ENCODE results near the gene RRP15. TPM values are rescaled to one million over a fixed set of nuclear protein-coding genes. Genes with fewer than 3 reads are reported as not detected.
"Not testable (repeated sequence)": the region's sequence is repeated elsewhere in the genome, so short reads cannot be mapped to it uniquely, and the experiment has no call there.

RRP15 gene
- total RNA-seq, 2 experiments from 2014 or later: 41.3 to 50.5 TPM

GRCh38 chr1:218304281-218305039 lies 19.4 kb downstream of the RRP15 start:
- H3K4me3 Mint-ChIP-seq: no peak overlapping the region
- DNase-seq: peak; percentile 5
- peaks cover 20% of the 10 kb centered on the region for H3K36me3 Mint-ChIP-seq
- no peaks in the 10 kb centered on the region for H3K9me3 Mint-ChIP-seq
- H3K27me3 Mint-ChIP-seq: no peaks in the 10 kb centered on the region
- peak overlapping the region; percentile 16 for H3K27ac Mint-ChIP-seq
- peaks cover 17% of the 10 kb centered on the region for H3K4me1 Mint-ChIP-seq

- Mint-ChIP-seq H3K27me3 (no peaks in the 10 kb centered on the region), H3K9me3 (no peaks in the 10 kb centered on the region), H3K4me3 (no peak overlapping the region), H3K4me1 (peaks cover 16% of the 10 kb centered on the region), H3K27ac (no peak overlapping the region), H3K36me3 (peaks cover 20% of the 10 kb centered on the region)
- no peak for DNase-seq
Observed at GRCh38 chr1:218305472-218306064, 20.5 kb downstream of the RRP15 start.

GRCh38 chr1:218312509-218312908 lies 27.4 kb downstream of the RRP15 start:
- Mint-ChIP-seq H3K27me3 (no peaks in the 10 kb centered on the region), H3K36me3 (peaks cover 23% of the 10 kb centered on the region), H3K4me3 (no peak overlapping the region), H3K4me1 (peaks cover 3% of the 10 kb centered on the region), H3K9me3 (no peaks in the 10 kb centered on the region), H3K27ac (no peak overlapping the region)
- no peak for DNase-seq

- H3K9me3 Mint-ChIP-seq: no peaks in the 10 kb centered on the region
- no peak overlapping the region for H3K27ac Mint-ChIP-seq
- no peak overlapping the region for H3K4me3 Mint-ChIP-seq
- DNase-seq: no peak
- peaks cover 3% of the 10 kb centered on the region for H3K4me1 Mint-ChIP-seq
- no peaks in the 10 kb centered on the region for H3K27me3 Mint-ChIP-seq
- H3K36me3 Mint-ChIP-seq: peaks cover 20% of the 10 kb centered on the region
Observed at GRCh38 chr1:218314316-218314715, 29.2 kb downstream of the RRP15 start.

- peaks cover 25% of the 10 kb centered on the region for H3K36me3 Mint-ChIP-seq
- H3K27ac Mint-ChIP-seq: no peak overlapping the region
- H3K27me3 Mint-ChIP-seq: no peaks in the 10 kb centered on the region
- no peaks in the 10 kb centered on the region for H3K9me3 Mint-ChIP-seq
- no peak for DNase-seq
- peaks cover 3% of the 10 kb centered on the region for H3K4me1 Mint-ChIP-seq
- no peak overlapping the region for H3K4me3 Mint-ChIP-seq
Observed at GRCh38 chr1:218315638-218316037, 30.5 kb downstream of the RRP15 start.

GRCh38 chr1:218317061-218317460 lies 32.0 kb downstream of the RRP15 start:
- H3K27me3 Mint-ChIP-seq: no peaks in the 10 kb centered on the region
- no peak overlapping the region for H3K27ac Mint-ChIP-seq
- no peaks in the 10 kb centered on the region for H3K9me3 Mint-ChIP-seq
- DNase-seq: no peak
- H3K4me3 Mint-ChIP-seq: no peak overlapping the region
- peaks cover 3% of the 10 kb centered on the region for H3K4me1 Mint-ChIP-seq
- H3K36me3 Mint-ChIP-seq: peaks cover 14% of the 10 kb centered on the region

GRCh38 chr1:218320182-218320581 lies 35.1 kb downstream of the RRP15 start:
- not testable (repeated sequence) for H3K4me1 Mint-ChIP-seq, DNase-seq, H3K27ac Mint-ChIP-seq, H3K4me3 Mint-ChIP-seq, H3K27me3 Mint-ChIP-seq, H3K9me3 Mint-ChIP-seq
- H3K36me3 Mint-ChIP-seq: peaks cover 20% of the 10 kb centered on the region

- Mint-ChIP-seq H3K36me3 (peaks cover 20% of the 10 kb centered on the region), H3K27me3 (no peaks in the 10 kb centered on the region), H3K9me3 (no peaks in the 10 kb centered on the region), H3K4me3 (no peak overlapping the region), H3K27ac (no peak overlapping the region), H3K4me1 (no peaks in the 10 kb centered on the region)
- no peak for DNase-seq
Observed at GRCh38 chr1:218322762-218323161, 37.7 kb downstream of the RRP15 start.

GRCh38 chr1:218323568-218324225 lies 38.6 kb downstream of the RRP15 start:
- Mint-ChIP-seq H3K4me1 (no peaks in the 10 kb centered on the region), H3K27ac (no peak overlapping the region), H3K4me3 (no peak overlapping the region), H3K9me3 (no peaks in the 10 kb centered on the region), H3K27me3 (no peaks in the 10 kb centered on the region), H3K36me3 (peaks cover 18% of the 10 kb centered on the region)
- no peak for DNase-seq

GRCh38 chr1:218324226-218324580 lies 39.1 kb downstream of the RRP15 start:
- no peak overlapping the region for H3K4me3 Mint-ChIP-seq
- no peak for DNase-seq
- H3K27ac Mint-ChIP-seq: no peak overlapping the region
- no peaks in the 10 kb centered on the region for H3K27me3 Mint-ChIP-seq
- H3K36me3 Mint-ChIP-seq: peaks cover 16% of the 10 kb centered on the region
- no peaks in the 10 kb centered on the region for H3K9me3 Mint-ChIP-seq
- H3K4me1 Mint-ChIP-seq: no peaks in the 10 kb centered on the region

GRCh38 chr1:218328769-218329168 lies 43.7 kb downstream of the RRP15 start:
- Mint-ChIP-seq H3K4me1 (no peaks in the 10 kb centered on the region), H3K27me3 (no peaks in the 10 kb centered on the region), H3K9me3 (no peaks in the 10 kb centered on the region), H3K27ac (no peak overlapping the region), H3K4me3 (no peak overlapping the region), H3K36me3 (peaks cover 11% of the 10 kb centered on the region)
- DNase-seq: no peak

GRCh38 chr1:218330043-218330623 lies 45.0 kb downstream of the RRP15 start:
- H3K36me3 Mint-ChIP-seq: peaks cover 12% of the 10 kb centered on the region
- no peak overlapping the region for H3K4me3 Mint-ChIP-seq
- H3K9me3 Mint-ChIP-seq: no peaks in the 10 kb centered on the region
- no peaks in the 10 kb centered on the region for H3K27me3 Mint-ChIP-seq
- H3K4me1 Mint-ChIP-seq: no peaks in the 10 kb centered on the region
- no peak overlapping the region for H3K27ac Mint-ChIP-seq
- DNase-seq: no peak

GRCh38 chr1:218332416-218332815 lies 47.3 kb downstream of the RRP15 start:
- no peak overlapping the region for H3K27ac Mint-ChIP-seq
- peaks cover 12% of the 10 kb centered on the region for H3K36me3 Mint-ChIP-seq
- H3K27me3 Mint-ChIP-seq: no peaks in the 10 kb centered on the region
- no peaks in the 10 kb centered on the region for H3K4me1 Mint-ChIP-seq
- no peak overlapping the region for H3K4me3 Mint-ChIP-seq
- no peak for DNase-seq
- no peaks in the 10 kb centered on the region for H3K9me3 Mint-ChIP-seq

GRCh38 chr1:218336328-218336727 lies 51.2 kb downstream of the RRP15 start:
- Mint-ChIP-seq H3K9me3 (no peaks in the 10 kb centered on the region), H3K27ac (no peak overlapping the region), H3K4me1 (no peaks in the 10 kb centered on the region), H3K27me3 (peaks cover 5% of the 10 kb centered on the region), H3K36me3 (peaks cover 15% of the 10 kb centered on the region), H3K4me3 (no peak overlapping the region)
- no peak for DNase-seq

- Mint-ChIP-seq H3K36me3 (peaks cover 20% of the 10 kb centered on the region), H3K27ac (no peak overlapping the region), H3K9me3 (no peaks in the 10 kb centered on the region), H3K27me3 (peaks cover 16% of the 10 kb centered on the region), H3K4me3 (no peak overlapping the region), H3K4me1 (no peaks in the 10 kb centered on the region)
- no peak for DNase-seq
Observed at GRCh38 chr1:218339267-218339831, 54.3 kb downstream of the RRP15 start.
